Measurements from ENCODE around the gene CAND2.

DNA sequence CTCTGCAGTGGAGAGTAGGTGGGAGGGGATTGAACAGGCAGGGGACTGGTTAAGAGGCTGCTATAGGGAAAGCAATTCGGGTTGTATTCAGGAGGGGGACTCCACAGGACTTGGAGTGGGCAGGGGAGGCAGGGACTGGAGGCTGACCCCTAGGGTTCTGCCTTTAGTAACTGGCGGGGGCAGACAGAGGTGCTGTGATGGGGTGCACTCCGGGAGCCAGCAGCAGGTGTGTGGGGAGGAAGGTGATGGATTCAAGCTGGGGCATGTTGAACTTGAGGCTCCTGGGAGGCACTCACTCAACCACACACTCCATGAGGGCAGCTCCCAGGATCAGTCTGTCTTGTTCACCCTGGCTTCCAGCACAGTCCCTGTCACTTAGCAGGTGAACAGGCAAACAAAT lies 12.5 kb downstream of the CAND2 start:
- TF ChIP-seq YY1 (IDR thresholded peaks at IDR 0.05; ENCODE audit: insufficient read depth, insufficient read length) = no peak
- no peak for TF ChIP-seq ZNF274 (IDR thresholded peaks at IDR 0.05; ENCODE audit: low read depth, low read length)
- no peak for TF ChIP-seq SUZ12 (IDR thresholded peaks at IDR 0.05; ENCODE audit: extremely low read depth, insufficient read depth, insufficient read length)

Data from NT2/D1 (cell line).